ENCODE results near the gene TMEM250.
A peak's percentile ranks its signal among the peaks of the same experiment; 100 is the strongest.

The TMEM250 gene

DNA sequence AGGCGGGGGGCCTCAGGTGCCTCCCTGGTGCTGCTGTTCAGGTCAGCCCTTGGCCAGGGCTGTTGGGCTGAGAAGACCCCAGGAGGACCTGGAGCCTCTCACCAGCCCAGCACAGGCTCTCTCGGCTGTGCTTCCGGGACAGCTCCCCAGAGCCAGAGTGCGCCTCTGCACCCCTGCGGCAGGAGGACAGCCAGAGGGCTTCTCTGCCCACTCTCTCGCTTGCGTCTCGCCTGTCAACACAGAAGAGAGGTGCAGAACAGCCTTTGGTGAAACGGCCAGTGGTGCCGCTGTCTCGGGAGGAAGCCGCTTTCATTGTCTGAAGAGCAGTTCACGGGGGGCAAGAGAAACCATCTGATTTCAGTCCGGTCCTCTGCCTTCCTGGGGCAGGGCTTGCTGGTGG, 19.8 kb downstream of the TMEM250 start:
- DNase-seq (ENCODE audit: low read depth): peak; percentile 10
- H3K4me3 ChIP-seq (replicated peaks; ENCODE audit: low read depth, low read length): no peak overlapping the region
- TF ChIP-seq, protein P1, sequence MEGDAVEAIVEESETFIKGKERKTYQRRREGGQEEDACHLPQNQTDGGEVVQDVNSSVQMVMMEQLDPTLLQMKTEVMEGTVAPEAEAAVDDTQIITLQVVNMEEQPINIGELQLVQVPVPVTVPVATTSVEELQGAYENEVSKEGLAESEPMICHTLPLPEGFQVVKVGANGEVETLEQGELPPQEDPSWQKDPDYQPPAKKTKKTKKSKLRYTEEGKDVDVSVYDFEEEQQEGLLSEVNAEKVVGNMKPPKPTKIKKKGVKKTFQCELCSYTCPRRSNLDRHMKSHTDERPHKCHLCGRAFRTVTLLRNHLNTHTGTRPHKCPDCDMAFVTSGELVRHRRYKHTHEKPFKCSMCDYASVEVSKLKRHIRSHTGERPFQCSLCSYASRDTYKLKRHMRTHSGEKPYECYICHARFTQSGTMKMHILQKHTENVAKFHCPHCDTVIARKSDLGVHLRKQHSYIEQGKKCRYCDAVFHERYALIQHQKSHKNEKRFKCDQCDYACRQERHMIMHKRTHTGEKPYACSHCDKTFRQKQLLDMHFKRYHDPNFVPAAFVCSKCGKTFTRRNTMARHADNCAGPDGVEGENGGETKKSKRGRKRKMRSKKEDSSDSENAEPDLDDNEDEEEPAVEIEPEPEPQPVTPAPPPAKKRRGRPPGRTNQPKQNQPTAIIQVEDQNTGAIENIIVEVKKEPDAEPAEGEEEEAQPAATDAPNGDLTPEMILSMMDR (IDR thresholded peaks at IDR 0.05; ENCODE audit: low read length, missing control alignments): no peak

DNA sequence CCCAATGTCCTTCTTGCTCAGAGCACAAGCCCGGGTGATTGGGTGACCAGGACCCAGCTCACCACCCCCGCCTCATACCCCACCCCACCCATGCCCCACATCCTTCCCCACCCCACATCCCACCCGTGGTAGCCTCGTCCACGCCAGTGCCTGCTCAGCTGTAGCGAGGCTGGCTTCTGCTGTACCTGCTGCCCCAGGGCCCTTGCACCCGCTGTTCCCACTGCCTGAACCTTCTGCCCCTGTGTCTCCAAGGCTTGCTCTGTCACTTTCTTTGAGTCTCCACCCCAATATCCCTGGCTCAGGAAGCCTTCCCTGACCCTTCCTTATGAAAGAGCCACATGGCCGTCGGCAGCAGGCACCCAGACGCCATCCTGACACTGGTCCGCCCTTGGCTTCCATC, 20.5 kb downstream of the TMEM250 start:
- no peak for DNase-seq (ENCODE audit: low read depth)

DNA sequence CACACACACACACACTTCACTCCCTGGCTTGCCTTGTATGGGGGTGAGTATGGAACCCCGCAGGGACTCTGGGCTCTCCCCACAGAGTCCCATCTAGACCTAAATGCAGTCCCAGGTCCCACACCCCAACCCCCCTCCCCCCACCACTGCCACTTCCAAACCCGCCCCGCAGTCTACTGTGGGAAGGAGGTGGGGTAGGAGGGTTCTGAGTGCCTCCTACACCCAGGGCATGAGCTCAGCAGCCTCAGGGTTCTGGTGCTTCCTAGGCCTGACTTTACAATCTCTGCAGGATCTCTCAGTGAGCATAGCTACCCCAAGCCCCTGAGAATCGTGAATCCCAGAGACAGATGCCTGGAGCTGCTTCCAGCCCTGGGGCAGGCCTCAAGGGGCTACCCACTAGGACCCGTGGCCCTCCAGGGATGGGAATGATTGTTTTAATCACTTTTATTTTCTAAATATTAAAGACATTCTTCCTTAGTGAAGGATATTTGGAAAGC, 22.1 kb downstream of the TMEM250 start:
- DNase-seq (ENCODE audit: low read depth): no peak
- TF ChIP-seq, protein P1 (IDR thresholded peaks at IDR 0.05; ENCODE audit: low read length, missing control alignments): no peak
- H3K4me3 ChIP-seq (replicated peaks; ENCODE audit: low read depth, low read length): no peak overlapping the region

More for the DNA sequence above, 20.5 kb downstream of the TMEM250 start:
- no peak overlapping the region for H3K4me3 ChIP-seq (replicated peaks; ENCODE audit: low read depth, low read length)
- TF ChIP-seq, protein P1 (IDR thresholded peaks at IDR 0.05; ENCODE audit: low read length, missing control alignments): no peak

DNA sequence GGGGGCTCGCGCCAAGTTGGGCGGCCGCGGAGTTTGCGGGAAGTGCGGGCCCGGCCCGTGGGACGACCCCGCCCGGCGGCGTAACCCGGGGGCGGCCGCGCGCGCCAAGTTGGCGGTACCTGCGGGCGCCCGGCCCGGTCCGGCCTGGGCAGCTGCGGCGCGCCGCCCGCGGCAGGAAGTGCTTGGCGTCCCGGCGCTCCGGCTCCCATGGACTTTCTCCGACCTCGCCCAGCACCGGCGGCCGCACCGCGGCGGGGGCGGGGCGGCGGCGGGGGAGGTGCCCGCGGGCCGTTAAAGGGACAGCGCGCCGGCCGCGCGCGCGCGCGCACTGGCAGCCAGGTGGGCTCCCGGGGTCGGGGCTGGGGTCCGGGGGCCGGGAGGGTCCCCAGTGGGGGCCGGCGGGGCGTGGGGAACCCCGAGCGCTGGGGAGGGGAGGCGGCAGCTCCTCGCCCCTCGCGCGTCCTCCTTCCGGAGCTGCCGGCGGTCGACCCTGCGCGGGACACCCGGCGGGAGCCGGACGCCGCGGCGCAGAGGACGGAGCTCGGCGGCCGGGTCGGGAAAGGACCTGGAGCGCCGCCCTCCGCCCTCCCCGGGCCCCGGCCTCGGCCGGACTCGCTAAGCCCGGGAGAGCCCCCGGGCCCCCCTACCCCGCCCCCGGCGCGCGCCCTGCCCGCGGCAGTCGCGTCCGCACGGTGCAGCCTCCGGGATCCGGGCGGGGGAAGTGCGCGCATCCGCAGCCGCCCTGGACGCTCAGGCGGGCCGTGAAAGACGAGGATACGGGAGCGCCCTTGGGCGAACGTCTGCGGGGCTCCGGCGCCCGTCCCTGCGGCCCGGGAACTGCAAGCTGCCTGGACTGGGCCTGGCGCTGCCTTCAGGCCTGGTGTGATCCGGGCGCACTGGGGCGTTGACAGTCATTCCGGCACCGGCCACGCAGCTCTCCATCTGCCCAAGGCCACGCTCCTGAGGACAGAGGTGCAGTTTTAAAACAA, 23.3 kb downstream of the TMEM250 start, which contains the start of gene NACC2:
Gene NACC2, minus strand, starts transcription at position 220 of the 989 bp plus-strand sequence. CDS start 44,768 bp downstream, outside the sequence.
- TF ChIP-seq, protein P1 (IDR thresholded peaks at IDR 0.05; ENCODE audit: low read length, missing control alignments): no peak
- peak; percentile 53 for DNase-seq (ENCODE audit: low read depth)
- peak within 1 kb of the TSS; percentile 74 for H3K4me3 ChIP-seq (replicated peaks; ENCODE audit: low read depth, low read length)

DNA sequence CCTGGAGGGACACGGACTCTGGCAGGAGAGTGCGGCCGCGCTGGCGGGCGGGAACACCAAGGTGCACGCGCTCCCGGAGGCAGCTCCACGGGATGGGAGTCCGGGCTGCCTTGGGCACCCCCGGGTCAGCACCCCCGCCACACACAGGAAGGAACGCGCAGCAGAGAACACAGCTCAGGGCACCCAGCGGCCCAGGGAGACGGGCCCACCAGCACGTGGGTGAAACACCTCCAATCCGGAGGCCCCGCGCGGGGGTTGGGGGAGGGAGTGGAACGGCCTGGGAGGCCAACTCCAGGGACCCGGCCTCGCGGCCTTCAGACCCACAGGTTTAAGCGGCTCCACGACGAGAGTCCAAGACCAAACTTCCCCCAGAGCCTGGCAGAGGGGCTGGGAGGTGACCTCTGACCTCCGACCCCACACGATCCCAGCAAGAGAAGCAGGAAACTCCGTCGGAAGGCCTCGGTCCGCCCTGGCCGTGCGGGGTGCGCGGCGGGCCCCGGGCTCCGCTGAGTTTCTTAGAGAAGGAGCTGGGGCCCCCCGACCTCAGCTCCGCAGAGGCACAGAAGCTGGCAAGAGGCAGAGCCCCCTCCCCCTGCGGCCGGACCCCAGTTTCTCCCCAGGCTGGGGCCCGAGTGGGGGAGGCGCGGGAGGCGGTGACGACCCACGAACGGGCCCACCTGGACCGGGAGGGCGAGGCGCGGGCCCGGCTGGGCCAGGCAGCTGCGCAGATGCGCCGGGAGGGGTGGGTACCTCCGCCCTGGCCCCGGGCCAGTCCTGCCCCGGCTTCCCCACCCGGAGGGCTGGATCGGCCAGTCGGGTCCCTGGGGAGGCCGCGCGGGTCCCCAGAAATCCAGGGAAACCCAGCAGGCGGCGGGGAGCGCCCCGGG, 24.4 kb downstream of the TMEM250 start:
- DNase-seq (ENCODE audit: low read depth): peak; percentile 54
- H3K4me3 ChIP-seq (replicated peaks; ENCODE audit: low read depth, low read length): peak overlapping the region; percentile 74
- TF ChIP-seq, protein P1 (IDR thresholded peaks at IDR 0.05; ENCODE audit: low read length, missing control alignments): no peak

DNA sequence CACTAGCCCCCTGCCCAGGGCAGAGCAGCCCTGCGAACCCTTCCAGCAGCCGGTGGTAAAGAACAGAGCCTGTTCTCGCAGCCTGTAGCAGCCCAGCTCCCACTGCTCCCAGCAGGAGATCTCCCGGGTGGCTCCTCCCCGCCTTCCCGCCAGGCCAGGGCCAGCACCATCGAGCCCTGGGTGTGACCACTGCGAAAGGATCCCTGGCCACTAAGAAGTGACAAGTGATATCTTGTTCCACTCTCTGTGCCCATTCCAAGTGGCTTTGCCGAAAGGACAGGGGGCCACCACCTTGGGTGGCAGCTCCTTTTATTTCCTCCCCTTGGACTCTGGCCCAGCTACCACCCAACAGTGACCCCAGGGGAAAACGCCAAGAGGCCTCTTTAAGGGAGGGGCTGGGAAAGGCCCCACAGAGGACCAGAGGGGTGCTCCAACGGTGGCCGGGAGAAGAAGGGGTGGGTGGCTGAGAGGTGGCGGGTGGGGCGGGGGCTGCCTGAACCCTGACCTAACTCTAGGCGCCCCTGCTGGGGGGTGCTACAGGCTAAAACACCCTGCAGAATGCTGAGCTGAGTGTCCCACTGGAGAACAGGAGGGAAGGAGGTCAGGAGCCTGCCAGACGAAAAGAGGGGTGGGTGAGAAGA, 25.2 kb downstream of the TMEM250 start:
- TF ChIP-seq, protein P1 (IDR thresholded peaks at IDR 0.05; ENCODE audit: low read length, missing control alignments): no peak
- peak overlapping the region; percentile 74 for H3K4me3 ChIP-seq (replicated peaks; ENCODE audit: low read depth, low read length)
- DNase-seq (ENCODE audit: low read depth): no peak

Data from fibroblast of pulmonary artery (primary cell).